ENCODE data around the gene DUSP7. TPM values are rescaled to one million over a fixed set of nuclear protein-coding genes. Genes with fewer than 3 reads are reported as not detected.

DUSP7 gene
- 1 to 10 TPM; 7.4 to 9.1 TPM for total RNA-seq
- long read RNA-seq, partial matches to known transcripts = 9 of 9 reads
- long read RNA-seq, other reads (novel, unspliced or antisense) = 0 of 9 reads

- DNase-seq (peak; percentile 54 to 81), ATAC-seq (peak; percentile 58)
- intact Hi-C loops (cut with DNase I, micrococcal nuclease) = no loop called here
These were observed at the start of gene DUSP7 for GRCh38 chr3:52056521-52056967. Gene DUSP7 (minus strand): TSS chr3:52056571. CDS start chr3:52056366, 205 bp downstream.

DNA sequence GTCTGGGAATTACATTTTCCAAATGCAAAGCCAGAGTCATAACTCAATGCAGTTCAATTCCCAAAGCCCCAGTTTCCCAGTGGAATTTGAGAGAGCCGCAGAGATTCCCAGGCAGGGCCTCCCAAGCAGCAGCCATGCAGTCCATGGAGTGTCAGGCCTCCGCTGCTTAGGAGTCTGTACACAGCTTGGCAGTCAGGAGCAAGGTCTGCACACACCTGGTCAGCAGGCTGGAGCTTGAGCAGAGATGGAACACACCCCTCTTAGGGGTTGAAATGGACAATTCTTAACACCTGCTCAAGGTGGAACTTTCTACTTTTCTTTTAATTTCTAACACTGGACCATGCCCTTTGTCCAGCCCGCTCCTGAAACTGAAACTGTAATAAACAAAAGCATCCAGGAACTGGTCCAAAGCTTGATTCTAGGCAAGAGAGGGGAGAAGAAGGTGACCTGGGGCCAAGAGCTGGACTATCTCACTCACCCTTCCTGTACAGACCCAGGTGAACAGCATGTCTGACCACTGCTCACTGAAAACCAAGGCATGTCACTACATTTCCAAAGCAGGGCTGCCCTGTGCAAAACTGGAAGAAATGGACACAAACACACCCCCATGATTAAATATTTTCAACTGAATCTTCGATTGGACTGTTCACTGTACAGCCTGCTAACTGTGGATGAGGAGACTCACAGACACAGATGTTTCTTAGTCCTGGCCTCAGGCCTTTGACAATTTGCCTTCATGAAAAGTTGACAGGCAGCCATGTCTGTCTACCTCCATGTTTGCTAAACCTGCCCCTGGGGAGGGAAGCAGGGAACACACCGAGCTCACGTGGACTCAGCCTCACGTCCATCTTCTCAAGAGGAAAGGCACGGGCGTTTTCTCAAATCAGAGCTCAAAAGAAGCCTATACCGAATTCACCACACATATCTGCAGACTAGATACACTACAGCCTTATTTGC is 48.6 kb upstream of the DUSP7 start:
- ATAC-seq (peak; percentile 37), DNase-seq (no peak)
- intact Hi-C loops (cut with DNase I, micrococcal nuclease) = no loop called here

GRCh38 chr3:52102934-52103333 is 46.6 kb upstream of the DUSP7 start:
- ATAC-seq (no peak), DNase-seq (no peak)
- intact Hi-C loops (cut with DNase I, micrococcal nuclease) = no loop called here

GRCh38 chr3:52099001-52099401 is 42.6 kb upstream of the DUSP7 start:
- intact Hi-C loops (cut with DNase I, micrococcal nuclease) = no loop called here
- DNase-seq (no peak), ATAC-seq (no peak)

GRCh38 chr3:52097851-52098507 is 41.6 kb upstream of the DUSP7 start:
- ATAC-seq (no peak), DNase-seq (no peak)
- intact Hi-C loops (cut with DNase I, micrococcal nuclease) = no loop called here

- no peak for DNase-seq
- intact Hi-C loops (cut with DNase I, micrococcal nuclease) = no loop called here
- ATAC-seq = no peak
These were observed 39.8 kb upstream of the DUSP7 start for GRCh38 chr3:52095990-52096775.

- no peak for DNase-seq
- intact Hi-C loops (cut with DNase I, micrococcal nuclease) = no loop called here
- ATAC-seq = no peak
These were observed 38.5 kb upstream of the DUSP7 start for GRCh38 chr3:52094571-52095485.

GRCh38 chr3:52093756-52094545 is 37.6 kb upstream of the DUSP7 start:
- intact Hi-C loops (cut with DNase I, micrococcal nuclease) = no loop called here
- no peak for ATAC-seq
- DNase-seq = no peak

- DNase-seq = no peak
- intact Hi-C loops (cut with DNase I, micrococcal nuclease) = no loop called here
- ATAC-seq = no peak
These were observed 36.5 kb upstream of the DUSP7 start for GRCh38 chr3:52092891-52093290.

GRCh38 chr3:52092271-52092660 is 35.9 kb upstream of the DUSP7 start:
- ATAC-seq (no peak), DNase-seq (no peak)
- intact Hi-C loops (cut with DNase I, micrococcal nuclease) = no loop called here

GRCh38 chr3:52091586-52092270 is 35.4 kb upstream of the DUSP7 start:
- DNase-seq = no peak
- intact Hi-C loops (cut with DNase I, micrococcal nuclease) = no loop called here

GRCh38 chr3:52090933-52091468 is 34.6 kb upstream of the DUSP7 start:
- DNase-seq (no peak), ATAC-seq (no peak)
- intact Hi-C loops (cut with DNase I, micrococcal nuclease) = no loop called here

More at GRCh38 chr3:52091586-52092270, 35.4 kb upstream of the DUSP7 start:
- ATAC-seq = no peak

DNA sequence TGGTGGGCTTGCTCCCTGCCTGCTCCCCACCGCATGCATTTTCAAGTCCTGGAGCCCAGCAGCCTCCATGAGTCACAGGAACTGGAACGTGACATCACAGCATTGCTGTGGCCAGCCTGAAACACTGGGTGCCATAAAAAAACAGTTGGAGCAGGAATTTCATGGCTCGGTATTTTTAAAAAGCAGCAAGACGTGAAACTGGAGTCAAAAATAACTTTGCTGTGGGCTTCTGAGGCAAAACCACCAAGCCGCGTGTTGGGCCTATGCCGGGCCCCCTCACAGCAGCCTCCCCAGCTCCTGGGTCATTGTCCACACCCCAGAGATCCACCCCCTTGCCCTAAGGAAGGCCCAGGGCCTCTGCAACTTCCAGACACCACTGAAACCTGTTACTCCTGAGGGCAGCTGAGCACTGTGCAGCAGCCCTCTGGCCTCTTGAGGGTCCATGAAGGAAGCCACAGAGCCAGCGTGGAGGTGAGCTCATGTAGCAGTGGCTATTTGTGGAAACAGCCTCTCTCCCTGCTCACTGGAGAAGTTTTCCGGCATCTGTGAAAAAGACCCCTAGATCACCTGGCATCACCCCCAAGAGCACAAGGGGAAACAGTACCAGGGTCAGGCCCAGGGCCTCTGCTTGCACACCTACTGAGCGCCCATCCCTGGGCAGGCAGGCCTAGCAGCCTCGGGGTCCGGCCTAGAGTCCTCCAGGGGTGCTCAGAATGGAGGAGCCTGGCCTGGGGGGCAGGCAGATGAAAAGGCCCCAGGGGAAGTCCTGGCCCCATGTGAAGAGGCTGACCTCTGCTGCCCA is 34.0 kb upstream of the DUSP7 start:
- intact Hi-C loops (cut with DNase I, micrococcal nuclease) = no loop called here
- no peak for ATAC-seq
- DNase-seq = no peak

DNA sequence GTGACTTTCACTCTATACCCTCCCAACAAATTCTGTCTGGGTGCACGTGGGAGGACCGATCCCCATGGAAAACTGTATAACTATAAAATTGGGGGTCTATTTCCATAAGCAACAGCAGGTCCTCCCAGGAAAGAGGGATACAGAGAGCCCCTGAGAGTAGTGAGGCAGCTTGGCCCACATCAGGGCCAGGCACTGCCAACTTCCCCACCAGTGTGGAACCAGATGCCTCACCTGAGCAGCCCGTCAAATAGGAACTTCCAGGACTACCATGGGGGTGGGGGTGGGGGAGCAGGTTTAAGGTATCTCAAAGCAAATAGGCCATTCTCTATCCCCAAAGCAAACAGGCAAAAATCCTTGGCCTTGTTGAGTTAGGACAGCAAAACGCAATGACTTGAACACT is 33.3 kb upstream of the DUSP7 start:
- DNase-seq (no peak), ATAC-seq (no peak)
- intact Hi-C loops (cut with DNase I, micrococcal nuclease) = no loop called here

DNA sequence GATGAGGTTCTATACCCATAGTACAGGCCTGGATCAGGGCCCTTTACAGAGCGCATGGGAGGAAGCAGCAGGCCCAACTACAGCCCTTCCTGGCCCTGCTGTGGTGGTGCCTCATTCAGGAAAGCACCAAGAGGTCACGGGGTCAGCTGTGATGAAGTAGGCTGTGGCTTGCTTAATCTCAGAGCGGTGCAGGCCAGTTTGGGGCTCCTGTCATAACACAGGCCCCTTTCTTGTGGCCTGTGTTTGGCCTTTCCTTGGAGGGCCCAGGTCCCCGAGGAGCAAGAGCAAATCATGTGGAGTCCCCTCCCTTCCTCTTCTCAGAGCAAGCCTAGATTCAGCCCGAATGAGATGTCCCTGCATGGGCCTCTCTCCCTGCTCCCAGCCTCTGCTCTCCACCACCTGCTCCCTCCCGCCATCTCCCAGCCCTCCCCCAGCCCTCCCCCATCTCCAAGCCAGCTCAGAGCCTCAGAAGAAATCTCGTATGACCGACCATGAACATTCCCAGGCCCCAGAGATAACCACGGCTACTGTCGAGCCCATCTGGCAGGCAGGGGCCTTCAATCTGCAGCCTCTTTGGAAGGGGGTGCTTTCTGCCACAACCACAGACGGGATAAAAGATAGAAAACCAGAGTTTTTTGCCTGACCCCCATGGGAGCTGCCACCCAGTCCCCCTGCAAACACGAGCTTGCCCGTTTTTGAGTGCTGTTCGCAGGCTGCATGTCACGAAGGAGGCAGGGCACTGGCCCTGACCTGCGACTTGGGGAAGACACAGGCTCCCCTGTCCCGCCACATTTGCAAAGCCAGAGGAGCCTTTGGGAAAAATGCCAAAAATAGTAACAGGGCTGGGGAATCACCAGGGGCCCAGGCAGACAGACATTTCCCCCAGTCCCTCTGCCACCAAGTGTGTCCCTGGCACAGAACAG is 32.3 kb upstream of the DUSP7 start:
- ATAC-seq (no peak), DNase-seq (no peak)
- intact Hi-C loops (cut with DNase I, micrococcal nuclease) = no loop called here
